Measurements from ENCODE around the gene TECPR2.

Gene TECPR2

DNA sequence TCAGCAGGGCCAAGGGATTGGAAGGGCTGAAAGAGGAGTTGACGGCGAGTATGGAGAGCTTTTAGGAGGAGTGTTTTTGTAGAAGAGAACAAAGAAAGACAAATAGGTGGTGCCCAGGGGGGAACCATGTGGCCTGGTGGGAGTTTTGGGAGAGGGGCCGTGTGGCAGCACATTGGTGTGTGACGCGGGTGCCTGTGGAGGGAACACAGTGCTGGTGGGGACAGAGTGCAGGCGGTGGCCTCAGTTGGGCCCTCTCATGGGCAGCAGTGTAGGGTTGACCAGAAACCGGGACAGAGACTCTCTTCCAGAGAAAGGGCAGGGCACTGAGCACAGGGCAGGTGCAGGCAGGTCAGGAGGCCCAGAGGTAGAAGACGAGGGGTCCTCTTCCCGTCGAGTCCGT is 56.5 kb downstream of the TECPR2 start:
- no peak overlapping the region for H3K27ac ChIP-seq (ENCODE audit: low read depth in 2 of 2, low read length in 2 of 2)
- no peaks in the 10 kb centered on the region for H3K9me3 ChIP-seq (ENCODE audit: control insufficient read depth in 2 of 2, low read length in 2 of 2)
- H3K4me1 ChIP-seq (ENCODE audit: control insufficient read depth in 2 of 2, insufficient read depth in 2 of 2, low read length in 2 of 2): no peaks in the 10 kb centered on the region
- H3K27me3 ChIP-seq (ENCODE audit: control insufficient read depth in 2 of 2, insufficient read depth in 2 of 2, low read length in 2 of 2): no peaks in the 10 kb centered on the region
- H3K4me3 ChIP-seq (ENCODE audit: low read length in 2 of 2): no peak overlapping the region
- peaks cover 7 to 15% of the 10 kb centered on the region in 2 donors for H3K36me3 ChIP-seq (ENCODE audit: control insufficient read depth in 2 of 2, insufficient read depth in 2 of 2, low read length in 2 of 2)
- no peak overlapping the region for H3K9ac ChIP-seq (ENCODE audit: low read depth in 1 of 2, low read length in 2 of 2)

DNA sequence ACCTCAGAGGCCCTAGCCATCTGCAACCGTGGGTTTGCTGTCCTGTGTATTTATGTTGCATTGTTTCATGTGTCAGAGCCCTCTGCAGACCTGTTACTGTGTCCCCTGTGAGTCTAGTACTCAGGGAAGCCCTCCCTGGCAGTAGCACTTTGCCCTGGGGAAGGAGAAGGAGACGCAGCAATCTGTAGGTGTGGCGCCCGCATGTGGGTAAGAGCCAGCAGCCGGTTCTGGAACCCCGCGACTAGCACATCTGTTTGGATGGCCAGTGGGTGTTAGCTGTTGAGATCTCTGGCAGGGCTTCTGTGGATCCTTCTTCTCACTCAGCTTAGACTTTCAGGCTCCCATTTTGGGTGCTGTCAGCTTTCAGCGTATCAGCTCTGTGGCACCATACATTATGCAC is 57.0 kb downstream of the TECPR2 start:
- Histone ChIP-seq H3K9ac (ENCODE audit: low read depth in 1 of 2, low read length in 2 of 2) (no peak overlapping the region), H3K4me3 (ENCODE audit: low read length in 2 of 2) (no peak overlapping the region), H3K4me1 (ENCODE audit: control insufficient read depth in 2 of 2, insufficient read depth in 2 of 2, low read length in 2 of 2) (no peaks in the 10 kb centered on the region)

DNA sequence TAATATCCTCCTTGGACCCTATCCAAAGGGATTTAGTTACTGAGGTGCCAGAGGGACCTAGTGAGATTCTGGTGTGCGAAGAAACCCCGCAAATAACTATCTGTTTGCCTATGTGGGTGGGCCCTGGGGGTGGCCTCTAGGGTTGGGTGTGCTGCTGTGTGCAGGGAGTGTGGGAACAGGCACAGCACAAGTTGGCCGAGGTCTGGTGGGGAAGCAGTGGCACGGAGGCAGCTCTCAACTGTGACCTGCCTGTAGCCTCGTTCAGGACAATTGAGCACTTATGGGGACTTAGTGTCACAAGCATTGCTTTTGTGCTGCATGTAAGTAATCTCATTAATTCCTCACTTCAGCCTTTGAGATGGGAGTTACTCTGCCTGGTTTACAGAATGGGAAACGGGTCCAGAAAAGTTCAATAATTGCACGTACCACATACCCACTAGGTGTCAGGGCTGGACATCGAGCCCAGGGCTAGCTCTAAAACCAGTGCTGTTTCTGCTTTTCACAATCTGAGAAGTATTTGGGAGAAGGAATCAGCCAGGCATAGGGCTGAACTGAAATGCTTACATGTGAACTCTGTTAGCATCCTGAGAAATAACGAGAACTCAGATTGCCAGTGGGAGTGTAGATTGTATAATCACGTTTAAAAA is 58.8 kb downstream of the TECPR2 start:
- no peaks in the 10 kb centered on the region for H3K4me1 ChIP-seq (ENCODE audit: control insufficient read depth in 2 of 2, insufficient read depth in 2 of 2, low read length in 2 of 2)
- H3K4me3 ChIP-seq (ENCODE audit: low read length in 2 of 2): no peak overlapping the region
- H3K27me3 ChIP-seq (ENCODE audit: control insufficient read depth in 2 of 2, insufficient read depth in 2 of 2, low read length in 2 of 2): no peaks in the 10 kb centered on the region
- H3K9me3 ChIP-seq (ENCODE audit: control insufficient read depth in 2 of 2, low read length in 2 of 2): no peaks in the 10 kb centered on the region
- no peak overlapping the region for H3K9ac ChIP-seq (ENCODE audit: low read depth in 1 of 2, low read length in 2 of 2)
- H3K27ac ChIP-seq (ENCODE audit: low read depth in 2 of 2, low read length in 2 of 2): no peak overlapping the region
- H3K36me3 ChIP-seq (ENCODE audit: control insufficient read depth in 2 of 2, insufficient read depth in 2 of 2, low read length in 2 of 2): peaks cover 0 to 4% of the 10 kb centered on the region in 2 donors

More for the DNA sequence above, 57.0 kb downstream of the TECPR2 start:
- H3K36me3 ChIP-seq (ENCODE audit: control insufficient read depth in 2 of 2, insufficient read depth in 2 of 2, low read length in 2 of 2): peaks cover 7 to 10% of the 10 kb centered on the region in 2 donors
- no peak overlapping the region for H3K27ac ChIP-seq (ENCODE audit: low read depth in 2 of 2, low read length in 2 of 2)
- H3K9me3 ChIP-seq (ENCODE audit: control insufficient read depth in 2 of 2, low read length in 2 of 2): no peaks in the 10 kb centered on the region
- no peaks in the 10 kb centered on the region for H3K27me3 ChIP-seq (ENCODE audit: control insufficient read depth in 2 of 2, insufficient read depth in 2 of 2, low read length in 2 of 2)

DNA sequence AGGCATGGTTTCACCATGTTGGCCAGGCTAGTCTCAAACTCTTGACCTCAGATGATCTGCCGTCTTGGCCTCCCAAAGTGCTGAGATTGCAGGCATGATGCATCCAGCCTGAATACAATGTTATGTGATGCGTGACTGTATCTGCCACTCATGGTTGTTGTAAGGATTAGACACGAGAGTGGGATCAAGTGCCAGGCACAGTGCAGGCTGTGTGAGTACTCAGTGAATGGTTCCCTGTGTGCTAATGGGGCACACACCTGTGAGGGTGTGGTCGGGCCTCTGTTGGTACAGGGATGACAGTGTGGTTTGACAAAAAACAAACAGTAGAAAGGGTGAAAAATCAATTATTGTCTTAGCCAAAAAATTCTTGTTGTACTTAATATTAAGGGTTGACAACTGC is 61.8 kb downstream of the TECPR2 start:
- Histone ChIP-seq H3K9me3 (ENCODE audit: control insufficient read depth in 2 of 2, low read length in 2 of 2) (no peaks in the 10 kb centered on the region), H3K36me3 (ENCODE audit: control insufficient read depth in 2 of 2, insufficient read depth in 2 of 2, low read length in 2 of 2) (peaks cover 0 to 4% of the 10 kb centered on the region in 2 donors), H3K4me3 (ENCODE audit: low read length in 2 of 2) (no peak overlapping the region), H3K9ac (ENCODE audit: low read depth in 1 of 2, low read length in 2 of 2) (no peak overlapping the region), H3K27me3 (ENCODE audit: control insufficient read depth in 2 of 2, insufficient read depth in 2 of 2, low read length in 2 of 2) (no peaks in the 10 kb centered on the region), H3K27ac (ENCODE audit: low read depth in 2 of 2, low read length in 2 of 2) (no peak overlapping the region), H3K4me1 (ENCODE audit: control insufficient read depth in 2 of 2, insufficient read depth in 2 of 2, low read length in 2 of 2) (no peaks in the 10 kb centered on the region)

DNA sequence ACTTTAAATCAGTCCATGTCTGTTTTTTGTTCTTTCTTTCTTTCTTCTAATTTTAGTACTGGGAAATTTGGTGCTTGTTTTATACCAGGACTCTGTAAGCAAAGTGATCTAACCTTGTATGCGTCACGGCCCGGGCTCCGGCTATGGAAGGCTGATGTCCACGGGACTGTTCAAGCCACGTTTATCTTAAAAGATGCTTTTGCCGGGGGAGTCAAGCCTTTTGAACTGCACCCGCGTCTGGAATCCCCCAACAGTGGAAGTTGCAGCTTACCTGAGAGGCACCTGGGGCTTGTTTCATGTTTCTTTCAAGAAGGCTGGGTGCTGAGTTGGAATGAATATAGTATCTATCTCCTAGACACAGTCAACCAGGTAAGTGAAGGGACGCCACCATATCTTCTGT is 62.2 kb downstream of the TECPR2 start:
- Histone ChIP-seq H3K9me3 (ENCODE audit: control insufficient read depth in 2 of 2, low read length in 2 of 2) (no peaks in the 10 kb centered on the region), H3K27ac (ENCODE audit: low read depth in 2 of 2, low read length in 2 of 2) (no peak overlapping the region), H3K4me1 (ENCODE audit: control insufficient read depth in 2 of 2, insufficient read depth in 2 of 2, low read length in 2 of 2) (no peaks in the 10 kb centered on the region), H3K36me3 (ENCODE audit: control insufficient read depth in 2 of 2, insufficient read depth in 2 of 2, low read length in 2 of 2) (peaks cover 0 to 4% of the 10 kb centered on the region in 2 donors), H3K4me3 (ENCODE audit: low read length in 2 of 2) (no peak overlapping the region), H3K27me3 (ENCODE audit: control insufficient read depth in 2 of 2, insufficient read depth in 2 of 2, low read length in 2 of 2) (no peaks in the 10 kb centered on the region), H3K9ac (ENCODE audit: low read depth in 1 of 2, low read length in 2 of 2) (no peak overlapping the region)

DNA sequence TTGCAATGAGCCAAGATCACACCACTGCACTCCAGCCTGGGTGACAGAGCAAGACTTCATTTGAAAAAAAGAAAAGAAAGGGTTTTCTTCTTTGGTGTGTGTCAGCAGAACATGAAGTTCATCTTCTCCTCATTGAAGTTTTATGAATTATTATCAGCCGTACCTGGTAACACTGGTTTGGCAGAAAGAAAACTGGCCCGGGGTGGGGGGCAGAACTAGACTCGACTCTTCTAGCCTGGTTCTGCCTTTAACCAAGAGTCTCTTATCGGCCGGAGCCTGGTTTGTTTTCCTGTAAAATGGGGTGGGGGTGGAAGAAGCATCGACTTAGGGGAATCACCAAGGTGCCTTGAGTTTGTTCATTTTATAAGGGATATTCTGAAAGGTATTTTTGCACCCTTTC is 64.1 kb downstream of the TECPR2 start:
- no peak overlapping the region for H3K9ac ChIP-seq (ENCODE audit: low read depth in 1 of 2, low read length in 2 of 2)
- no peak overlapping the region for H3K27ac ChIP-seq (ENCODE audit: low read depth in 2 of 2, low read length in 2 of 2)
- H3K4me1 ChIP-seq (ENCODE audit: control insufficient read depth in 2 of 2, insufficient read depth in 2 of 2, low read length in 2 of 2): no peaks in the 10 kb centered on the region
- H3K27me3 ChIP-seq (ENCODE audit: control insufficient read depth in 2 of 2, insufficient read depth in 2 of 2, low read length in 2 of 2): no peaks in the 10 kb centered on the region
- H3K9me3 ChIP-seq (ENCODE audit: control insufficient read depth in 2 of 2, low read length in 2 of 2): no peaks in the 10 kb centered on the region
- peaks cover 4 to 5% of the 10 kb centered on the region in 2 donors for H3K36me3 ChIP-seq (ENCODE audit: control insufficient read depth in 2 of 2, insufficient read depth in 2 of 2, low read length in 2 of 2)
- H3K4me3 ChIP-seq (ENCODE audit: low read length in 2 of 2): no peak overlapping the region

DNA sequence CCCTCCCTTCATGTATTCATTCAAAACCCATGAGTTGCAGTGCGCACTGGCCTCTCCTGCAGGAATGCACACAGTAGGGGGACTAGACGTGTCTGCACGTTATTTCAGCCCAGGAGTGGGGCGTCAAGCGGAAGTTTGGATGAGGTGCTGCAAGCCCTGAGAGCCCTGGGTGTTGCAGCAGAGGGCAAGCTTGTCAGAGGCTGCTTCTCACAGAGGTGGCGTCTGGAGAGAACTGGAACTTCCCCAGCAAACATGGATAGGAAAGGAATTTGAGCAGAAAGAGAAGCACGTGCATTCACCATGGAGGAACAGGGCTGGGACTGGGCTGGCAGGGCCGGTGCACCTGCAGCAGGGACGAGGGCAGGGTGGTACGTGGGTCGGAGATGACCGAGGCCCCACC is 64.9 kb downstream of the TECPR2 start:
- Histone ChIP-seq H3K27me3 (ENCODE audit: control insufficient read depth in 2 of 2, insufficient read depth in 2 of 2, low read length in 2 of 2) (no peaks in the 10 kb centered on the region), H3K4me3 (ENCODE audit: low read length in 2 of 2) (no peak overlapping the region), H3K9ac (ENCODE audit: low read depth in 1 of 2, low read length in 2 of 2) (no peak overlapping the region), H3K4me1 (ENCODE audit: control insufficient read depth in 2 of 2, insufficient read depth in 2 of 2, low read length in 2 of 2) (no peaks in the 10 kb centered on the region), H3K27ac (ENCODE audit: low read depth in 2 of 2, low read length in 2 of 2) (no peak overlapping the region), H3K36me3 (ENCODE audit: control insufficient read depth in 2 of 2, insufficient read depth in 2 of 2, low read length in 2 of 2) (peaks cover 4 to 5% of the 10 kb centered on the region in 2 donors), H3K9me3 (ENCODE audit: control insufficient read depth in 2 of 2, low read length in 2 of 2) (no peaks in the 10 kb centered on the region)

DNA sequence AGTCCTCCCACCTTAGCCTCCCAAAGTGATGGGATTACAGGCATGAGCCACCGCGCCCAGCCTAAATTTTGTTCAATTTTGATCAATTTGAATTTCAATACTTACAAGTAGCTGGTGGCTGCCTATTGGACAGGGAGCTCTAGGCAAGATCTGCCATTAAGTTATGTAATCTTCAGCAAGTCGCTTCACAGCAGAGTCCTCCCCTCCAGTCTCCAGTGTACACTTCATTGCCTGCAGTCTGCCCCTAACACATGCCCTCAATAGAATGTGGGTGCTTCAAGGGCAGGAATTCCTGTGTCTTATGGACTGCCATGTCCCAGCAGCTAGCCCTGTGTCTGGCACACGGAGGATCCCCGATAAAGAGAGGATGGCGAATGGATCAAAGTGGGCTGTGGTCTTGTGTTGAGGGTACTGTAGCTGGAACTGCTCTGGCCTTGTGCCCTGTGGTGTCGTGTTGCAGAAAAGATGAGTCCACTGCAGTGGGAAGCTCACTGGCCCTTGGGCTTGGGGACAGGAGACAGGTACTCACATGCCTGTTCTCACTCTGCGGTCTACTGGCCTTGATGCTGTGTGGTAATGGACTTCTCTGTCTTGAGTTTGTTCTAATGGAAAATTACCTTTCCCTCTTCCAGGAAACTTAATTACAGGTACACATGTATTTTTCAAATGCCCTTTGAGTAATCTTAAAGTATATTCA is 67.6 kb downstream of the TECPR2 start:
- no peaks in the 10 kb centered on the region for H3K27me3 ChIP-seq (ENCODE audit: control insufficient read depth in 2 of 2, insufficient read depth in 2 of 2, low read length in 2 of 2)
- H3K9ac ChIP-seq (ENCODE audit: low read depth in 1 of 2, low read length in 2 of 2): no peak overlapping the region
- no peaks in the 10 kb centered on the region for H3K9me3 ChIP-seq (ENCODE audit: control insufficient read depth in 2 of 2, low read length in 2 of 2)
- H3K27ac ChIP-seq (ENCODE audit: low read depth in 2 of 2, low read length in 2 of 2): no peak overlapping the region
- H3K36me3 ChIP-seq (ENCODE audit: control insufficient read depth in 2 of 2, insufficient read depth in 2 of 2, low read length in 2 of 2): peaks cover 5 to 16% of the 10 kb centered on the region in 2 donors
- H3K4me1 ChIP-seq (ENCODE audit: control insufficient read depth in 2 of 2, insufficient read depth in 2 of 2, low read length in 2 of 2): no peaks in the 10 kb centered on the region
- H3K4me3 ChIP-seq (ENCODE audit: low read length in 2 of 2): no peak overlapping the region

DNA sequence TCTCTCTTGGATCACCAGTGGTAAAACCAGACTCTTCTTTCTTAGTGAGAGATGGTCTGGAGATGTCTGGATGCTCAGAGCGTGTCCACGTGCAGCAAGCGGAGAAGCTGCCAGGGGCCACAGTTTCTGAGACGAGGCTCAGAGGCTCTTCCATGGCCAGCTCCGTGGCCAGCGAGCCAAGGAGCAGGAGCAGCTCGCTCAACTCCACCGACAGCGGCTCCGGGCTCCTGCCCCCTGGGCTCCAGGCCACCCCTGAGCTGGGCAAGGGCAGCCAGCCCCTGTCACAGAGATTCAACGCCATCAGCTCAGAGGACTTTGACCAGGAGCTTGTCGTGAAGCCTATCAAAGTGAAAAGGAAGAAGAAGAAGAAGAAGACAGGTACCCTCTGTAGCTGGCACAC is 69.0 kb downstream of the TECPR2 start:
- H3K9me3 ChIP-seq (ENCODE audit: control insufficient read depth in 2 of 2, low read length in 2 of 2): no peaks in the 10 kb centered on the region
- H3K4me3 ChIP-seq (ENCODE audit: low read length in 2 of 2): no peak overlapping the region
- H3K27me3 ChIP-seq (ENCODE audit: control insufficient read depth in 2 of 2, insufficient read depth in 2 of 2, low read length in 2 of 2): no peaks in the 10 kb centered on the region
- H3K27ac ChIP-seq (ENCODE audit: low read depth in 2 of 2, low read length in 2 of 2): no peak overlapping the region
- no peaks in the 10 kb centered on the region for H3K4me1 ChIP-seq (ENCODE audit: control insufficient read depth in 2 of 2, insufficient read depth in 2 of 2, low read length in 2 of 2)
- H3K36me3 ChIP-seq (ENCODE audit: control insufficient read depth in 2 of 2, insufficient read depth in 2 of 2, low read length in 2 of 2): peaks cover 5 to 16% of the 10 kb centered on the region in 2 donors
- no peak overlapping the region for H3K9ac ChIP-seq (ENCODE audit: low read depth in 1 of 2, low read length in 2 of 2)

DNA sequence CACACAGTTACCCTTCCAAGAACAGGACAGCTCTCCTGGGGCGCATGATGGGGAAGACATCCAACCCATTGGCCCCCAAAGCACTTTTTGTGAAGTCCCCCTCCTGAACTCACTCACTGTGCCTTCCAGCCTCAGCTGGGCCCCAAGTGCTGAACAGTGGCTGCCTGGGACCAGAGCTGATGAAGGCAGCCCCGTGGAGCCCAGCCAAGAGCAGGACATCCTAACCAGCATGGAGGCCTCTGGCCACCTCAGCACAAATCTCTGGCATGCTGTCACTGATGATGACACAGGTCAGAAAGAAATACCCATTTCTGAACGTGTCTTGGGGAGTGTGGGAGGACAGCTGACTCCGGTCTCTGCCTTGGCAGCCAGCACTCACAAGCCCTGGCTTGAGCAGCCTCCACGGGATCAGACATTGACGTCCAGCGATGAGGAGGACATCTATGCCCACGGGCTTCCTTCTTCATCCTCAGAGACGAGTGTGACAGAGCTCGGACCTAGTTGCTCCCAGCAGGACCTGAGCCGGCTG is 72.0 kb downstream of the TECPR2 start:
- Histone ChIP-seq H3K4me3 (ENCODE audit: low read length in 2 of 2) (no peak overlapping the region), H3K36me3 (ENCODE audit: control insufficient read depth in 2 of 2, insufficient read depth in 2 of 2, low read length in 2 of 2) (peaks cover 5 to 18% of the 10 kb centered on the region in 2 donors), H3K27me3 (ENCODE audit: control insufficient read depth in 2 of 2, insufficient read depth in 2 of 2, low read length in 2 of 2) (no peaks in the 10 kb centered on the region), H3K27ac (ENCODE audit: low read depth in 2 of 2, low read length in 2 of 2) (no peak overlapping the region), H3K9me3 (ENCODE audit: control insufficient read depth in 2 of 2, low read length in 2 of 2) (no peaks in the 10 kb centered on the region), H3K4me1 (ENCODE audit: control insufficient read depth in 2 of 2, insufficient read depth in 2 of 2, low read length in 2 of 2) (peaks cover 0 to 6% of the 10 kb centered on the region in 2 donors), H3K9ac (ENCODE audit: low read depth in 1 of 2, low read length in 2 of 2) (no peak overlapping the region)

All from mucosa of rectum (tissue), 2 donors.